ENCODE measurements around the gene SLC12A7. TPM values are rescaled to one million over a fixed set of nuclear protein-coding genes. Genes with fewer than 3 reads are reported as not detected.

The SLC12A7 gene
- total and polyA plus RNA-seq, 2 of the 13 experiments (the other 11 are each of a cell fraction or from before 2014, with no cell fraction given): 14.0 to 18.5 TPM

DNA sequence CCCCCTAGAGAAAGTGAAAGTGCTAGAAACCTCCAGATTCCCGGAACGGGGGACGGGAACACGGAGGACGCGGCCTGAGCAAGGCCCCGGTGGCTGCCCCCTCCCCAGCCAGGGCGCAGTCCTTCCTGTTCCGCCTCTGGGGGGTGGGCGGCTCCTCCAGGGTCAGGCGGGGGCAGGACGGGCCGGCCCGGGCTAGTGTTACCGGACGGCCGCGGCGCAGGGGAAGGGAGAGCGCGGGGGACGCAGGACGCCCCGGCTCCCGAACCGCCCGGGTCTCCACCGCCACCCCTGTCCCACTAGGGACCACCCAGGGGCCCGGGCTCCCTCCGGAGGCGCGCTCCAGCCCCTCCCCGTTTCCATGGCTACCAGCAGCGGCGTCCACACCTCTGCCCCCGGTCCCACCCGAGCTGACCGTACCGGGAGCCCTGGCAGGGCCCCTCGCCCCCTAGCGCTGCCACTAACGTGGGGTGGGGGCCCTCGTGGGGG, 579 bp downstream of the SLC12A7 start (continued):
- TF ChIP-seq SAFB2 (CRISPR knock-in tag; IDR thresholded peaks at IDR 0.05; ENCODE audit: borderline replicate concordance, low read depth) (no peak), ARNT2 (CRISPR knock-in tag; IDR thresholded peaks at IDR 0.05; ENCODE audit: low read depth) (no peak), KLF16 (CRISPR knock-in tag; IDR thresholded peaks at IDR 0.05) (no peak), ZNF382 (CRISPR knock-in tag; IDR thresholded peaks at IDR 0.05; ENCODE audit: borderline replicate concordance) (no peak), SOX13 (IDR thresholded peaks at IDR 0.05) (no peak), SOX13 (CRISPR knock-in tag; conservative IDR thresholded peaks at IDR 0.05 in 1 of 2, IDR thresholded peaks at IDR 0.05 in 1 of 2) (no peak), FOXA3 (CRISPR knock-in tag; IDR thresholded peaks at IDR 0.05) (no peak), NRL (CRISPR knock-in tag; IDR thresholded peaks at IDR 0.05; ENCODE audit: borderline replicate concordance) (no peak), ZBTB3 (CRISPR knock-in tag; IDR thresholded peaks at IDR 0.05; ENCODE audit: borderline replicate concordance, low read depth) (no peak), ZNF350 (CRISPR knock-in tag; IDR thresholded peaks at IDR 0.05; ENCODE audit: borderline replicate concordance, low read depth) (no peak), ZNF75D (CRISPR knock-in tag; IDR thresholded peaks at IDR 0.05; ENCODE audit: borderline replicate concordance) (no peak), NFIB (CRISPR knock-in tag; IDR thresholded peaks at IDR 0.05; ENCODE audit: borderline replicate concordance) (no peak)
- TF ChIP-seq, protein P1, sequence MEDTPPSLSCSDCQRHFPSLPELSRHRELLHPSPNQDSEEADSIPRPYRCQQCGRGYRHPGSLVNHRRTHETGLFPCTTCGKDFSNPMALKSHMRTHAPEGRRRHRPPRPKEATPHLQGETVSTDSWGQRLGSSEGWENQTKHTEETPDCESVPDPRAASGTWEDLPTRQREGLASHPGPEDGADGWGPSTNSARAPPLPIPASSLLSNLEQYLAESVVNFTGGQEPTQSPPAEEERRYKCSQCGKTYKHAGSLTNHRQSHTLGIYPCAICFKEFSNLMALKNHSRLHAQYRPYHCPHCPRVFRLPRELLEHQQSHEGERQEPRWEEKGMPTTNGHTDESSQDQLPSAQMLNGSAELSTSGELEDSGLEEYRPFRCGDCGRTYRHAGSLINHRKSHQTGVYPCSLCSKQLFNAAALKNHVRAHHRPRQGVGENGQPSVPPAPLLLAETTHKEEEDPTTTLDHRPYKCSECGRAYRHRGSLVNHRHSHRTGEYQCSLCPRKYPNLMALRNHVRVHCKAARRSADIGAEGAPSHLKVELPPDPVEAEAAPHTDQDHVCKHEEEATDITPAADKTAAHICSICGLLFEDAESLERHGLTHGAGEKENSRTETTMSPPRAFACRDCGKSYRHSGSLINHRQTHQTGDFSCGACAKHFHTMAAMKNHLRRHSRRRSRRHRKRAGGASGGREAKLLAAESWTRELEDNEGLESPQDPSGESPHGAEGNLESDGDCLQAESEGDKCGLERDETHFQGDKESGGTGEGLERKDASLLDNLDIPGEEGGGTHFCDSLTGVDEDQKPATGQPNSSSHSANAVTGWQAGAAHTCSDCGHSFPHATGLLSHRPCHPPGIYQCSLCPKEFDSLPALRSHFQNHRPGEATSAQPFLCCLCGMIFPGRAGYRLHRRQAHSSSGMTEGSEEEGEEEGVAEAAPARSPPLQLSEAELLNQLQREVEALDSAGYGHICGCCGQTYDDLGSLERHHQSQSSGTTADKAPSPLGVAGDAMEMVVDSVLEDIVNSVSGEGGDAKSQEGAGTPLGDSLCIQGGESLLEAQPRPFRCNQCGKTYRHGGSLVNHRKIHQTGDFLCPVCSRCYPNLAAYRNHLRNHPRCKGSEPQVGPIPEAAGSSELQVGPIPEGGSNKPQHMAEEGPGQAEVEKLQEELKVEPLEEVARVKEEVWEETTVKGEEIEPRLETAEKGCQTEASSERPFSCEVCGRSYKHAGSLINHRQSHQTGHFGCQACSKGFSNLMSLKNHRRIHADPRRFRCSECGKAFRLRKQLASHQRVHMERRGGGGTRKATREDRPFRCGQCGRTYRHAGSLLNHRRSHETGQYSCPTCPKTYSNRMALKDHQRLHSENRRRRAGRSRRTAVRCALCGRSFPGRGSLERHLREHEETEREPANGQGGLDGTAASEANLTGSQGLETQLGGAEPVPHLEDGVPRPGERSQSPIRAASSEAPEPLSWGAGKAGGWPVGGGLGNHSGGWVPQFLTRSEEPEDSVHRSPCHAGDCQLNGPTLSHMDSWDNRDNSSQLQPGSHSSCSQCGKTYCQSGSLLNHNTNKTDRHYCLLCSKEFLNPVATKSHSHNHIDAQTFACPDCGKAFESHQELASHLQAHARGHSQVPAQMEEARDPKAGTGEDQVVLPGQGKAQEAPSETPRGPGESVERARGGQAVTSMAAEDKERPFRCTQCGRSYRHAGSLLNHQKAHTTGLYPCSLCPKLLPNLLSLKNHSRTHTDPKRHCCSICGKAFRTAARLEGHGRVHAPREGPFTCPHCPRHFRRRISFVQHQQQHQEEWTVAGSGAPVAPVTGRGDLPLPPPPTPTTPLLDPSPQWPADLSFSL (CRISPR knock-in tag; IDR thresholded peaks at IDR 0.05): no peak
- TF ChIP-seq, protein P2, sequence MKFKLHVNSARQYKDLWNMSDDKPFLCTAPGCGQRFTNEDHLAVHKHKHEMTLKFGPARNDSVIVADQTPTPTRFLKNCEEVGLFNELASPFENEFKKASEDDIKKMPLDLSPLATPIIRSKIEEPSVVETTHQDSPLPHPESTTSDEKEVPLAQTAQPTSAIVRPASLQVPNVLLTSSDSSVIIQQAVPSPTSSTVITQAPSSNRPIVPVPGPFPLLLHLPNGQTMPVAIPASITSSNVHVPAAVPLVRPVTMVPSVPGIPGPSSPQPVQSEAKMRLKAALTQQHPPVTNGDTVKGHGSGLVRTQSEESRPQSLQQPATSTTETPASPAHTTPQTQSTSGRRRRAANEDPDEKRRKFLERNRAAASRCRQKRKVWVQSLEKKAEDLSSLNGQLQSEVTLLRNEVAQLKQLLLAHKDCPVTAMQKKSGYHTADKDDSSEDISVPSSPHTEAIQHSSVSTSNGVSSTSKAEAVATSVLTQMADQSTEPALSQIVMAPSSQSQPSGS (CRISPR knock-in tag; IDR thresholded peaks at IDR 0.05): no peak
- TF ChIP-seq, protein P3, sequence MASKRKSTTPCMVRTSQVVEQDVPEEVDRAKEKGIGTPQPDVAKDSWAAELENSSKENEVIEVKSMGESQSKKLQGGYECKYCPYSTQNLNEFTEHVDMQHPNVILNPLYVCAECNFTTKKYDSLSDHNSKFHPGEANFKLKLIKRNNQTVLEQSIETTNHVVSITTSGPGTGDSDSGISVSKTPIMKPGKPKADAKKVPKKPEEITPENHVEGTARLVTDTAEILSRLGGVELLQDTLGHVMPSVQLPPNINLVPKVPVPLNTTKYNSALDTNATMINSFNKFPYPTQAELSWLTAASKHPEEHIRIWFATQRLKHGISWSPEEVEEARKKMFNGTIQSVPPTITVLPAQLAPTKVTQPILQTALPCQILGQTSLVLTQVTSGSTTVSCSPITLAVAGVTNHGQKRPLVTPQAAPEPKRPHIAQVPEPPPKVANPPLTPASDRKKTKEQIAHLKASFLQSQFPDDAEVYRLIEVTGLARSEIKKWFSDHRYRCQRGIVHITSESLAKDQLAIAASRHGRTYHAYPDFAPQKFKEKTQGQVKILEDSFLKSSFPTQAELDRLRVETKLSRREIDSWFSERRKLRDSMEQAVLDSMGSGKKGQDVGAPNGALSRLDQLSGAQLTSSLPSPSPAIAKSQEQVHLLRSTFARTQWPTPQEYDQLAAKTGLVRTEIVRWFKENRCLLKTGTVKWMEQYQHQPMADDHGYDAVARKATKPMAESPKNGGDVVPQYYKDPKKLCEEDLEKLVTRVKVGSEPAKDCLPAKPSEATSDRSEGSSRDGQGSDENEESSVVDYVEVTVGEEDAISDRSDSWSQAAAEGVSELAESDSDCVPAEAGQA (IDR thresholded peaks at IDR 0.05; ENCODE audit: low read depth): no peak
- TF ChIP-seq, protein P3 (CRISPR knock-in tag; IDR thresholded peaks at IDR 0.05; ENCODE audit: borderline replicate concordance): 0 out of 2 replicates have a peak, but pooled peaks have one; percentile 21
